Thyroid gland (tissue), 4 donors: Measurements from ENCODE around the gene TMEM266.

Experiments
- POLR2A ChIP-seq, 2 donors: fragments of 450-650 bp; IDR thresholded peaks; one replicate each; pipeline ENCODE4 v1.6.1; 2017; ENCODE audit warnings: antibody characterized with exemption in 2 of 2, mild to moderate bottlenecking in 2 of 2, moderate library complexity in 1 of 2
- TF ChIP-seq, protein P1 (sequence below), 6 experiments: fragments of 200-600 bp in 3 of 6; fragments of 450-650 bp in 3 of 6; sonication (generic) in 3 of 6; IDR thresholded peaks; one replicate each; pipeline ENCODE4 v1.5.1; 2016 to 2019; ENCODE audit warnings: antibody characterized with exemption in 6 of 6, mild to moderate bottlenecking in 2 of 6, inconsistent platforms in 1 of 6, moderate library complexity in 1 of 6

DNA sequence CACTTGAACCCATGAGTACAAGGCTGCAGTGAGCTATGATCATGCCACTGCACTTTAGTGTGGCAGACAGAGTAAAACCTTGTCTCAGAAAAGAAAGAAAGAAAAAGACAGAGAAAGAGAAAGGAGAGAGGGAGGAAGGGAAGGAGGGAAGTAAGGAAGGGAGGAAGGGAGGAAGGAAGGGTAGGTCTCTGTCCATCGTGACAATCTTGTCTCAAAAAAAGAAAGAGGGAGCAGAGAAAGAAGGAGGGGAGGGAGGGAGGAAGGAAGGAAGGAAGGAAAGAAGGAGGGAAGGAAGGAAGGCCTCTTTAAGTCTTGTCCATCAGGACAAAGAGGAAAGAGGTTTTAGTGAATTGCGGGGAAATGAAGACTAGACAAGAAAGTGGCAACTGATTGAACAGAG, 129.3 kb downstream of the TMEM266 start:
- TF ChIP-seq, protein P1, sequence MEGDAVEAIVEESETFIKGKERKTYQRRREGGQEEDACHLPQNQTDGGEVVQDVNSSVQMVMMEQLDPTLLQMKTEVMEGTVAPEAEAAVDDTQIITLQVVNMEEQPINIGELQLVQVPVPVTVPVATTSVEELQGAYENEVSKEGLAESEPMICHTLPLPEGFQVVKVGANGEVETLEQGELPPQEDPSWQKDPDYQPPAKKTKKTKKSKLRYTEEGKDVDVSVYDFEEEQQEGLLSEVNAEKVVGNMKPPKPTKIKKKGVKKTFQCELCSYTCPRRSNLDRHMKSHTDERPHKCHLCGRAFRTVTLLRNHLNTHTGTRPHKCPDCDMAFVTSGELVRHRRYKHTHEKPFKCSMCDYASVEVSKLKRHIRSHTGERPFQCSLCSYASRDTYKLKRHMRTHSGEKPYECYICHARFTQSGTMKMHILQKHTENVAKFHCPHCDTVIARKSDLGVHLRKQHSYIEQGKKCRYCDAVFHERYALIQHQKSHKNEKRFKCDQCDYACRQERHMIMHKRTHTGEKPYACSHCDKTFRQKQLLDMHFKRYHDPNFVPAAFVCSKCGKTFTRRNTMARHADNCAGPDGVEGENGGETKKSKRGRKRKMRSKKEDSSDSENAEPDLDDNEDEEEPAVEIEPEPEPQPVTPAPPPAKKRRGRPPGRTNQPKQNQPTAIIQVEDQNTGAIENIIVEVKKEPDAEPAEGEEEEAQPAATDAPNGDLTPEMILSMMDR (IDR thresholded peaks at IDR 0.05): no peak
- TF ChIP-seq POLR2A (IDR thresholded peaks at IDR 0.05): no peak
